BJ (cell line): Measurements from ENCODE around the gene N4BP2. TPM values are rescaled to one million over a fixed set of nuclear protein-coding genes. Genes with fewer than 3 reads are reported as not detected.

Experiments
- CTCF ChIA-PET: fragments of 350-600 bp; formaldehyde crosslinking; extraction: SDS; loops from one replicate; lab custom pipeline; 2021; ENCODE audit warnings: antibody characterized with exemption, inconsistent platforms; lab: Yijun Ruan, JAX
- POLR2A ChIA-PET: fragments of 300-600 bp; sonication (Branson Sonifier 250); formaldehyde crosslinking; extraction: SDS; loops from one replicate; lab custom pipeline; 2021; ENCODE audit warnings: antibody characterized with exemption; lab: Charles Lee
- DNase-seq: peaks from one replicate; pipeline ENCODE4 v3.0.0-alpha.2; 2011; ENCODE audit warnings: low read depth
- H3K27me3 ChIP-seq: 2 replicates; pipeline ENCODE4 v1.6.0; 2011; ENCODE audit warnings: low read length; ENCODE audit not compliant: control insufficient read depth, insufficient read depth
- H3K36me3 ChIP-seq: 2 replicates; pipeline ENCODE4 v1.5.1; 2011; ENCODE audit warnings: low read length; ENCODE audit not compliant: control insufficient read depth, insufficient read depth
- H3K4me3 ChIP-seq: 2 replicates; pipeline ENCODE4 v1.5.1; 2011; ENCODE audit warnings: low read depth, mild to moderate bottlenecking, control low read depth, low read length
- CTCF ChIP-seq: IDR thresholded peaks from 2 replicates; pipeline ENCODE4 v1.5.1; 2011; ENCODE audit warnings: low read depth, mild to moderate bottlenecking, control low read depth, inconsistent platforms, low read length, moderate library complexity; ENCODE audit not compliant: insufficient read depth
- polyA plus RNA-seq: library from polyadenylated mRNA; depleted of rRNA; stranded (reverse); fragments of >200 nt; gene quantifications from 2 replicates; pipeline ENCODE4 v1.2.3, GENCODE V29; 2011

N4BP2 gene
- polyA plus RNA-seq, 1 experiment: 1.5 TPM

GRCh38 chr4:40053161-40053560, 3.5 kb upstream of the N4BP2 start:
- DNase-seq: no peak
- Histone ChIP-seq H3K4me3 (no peak overlapping the region), H3K36me3 (no peaks in the 10 kb centered on the region), H3K27me3 (no peaks in the 10 kb centered on the region)
- POLR2A ChIA-PET: no interaction called here
- CTCF ChIA-PET: no interaction called here
- no peak for TF ChIP-seq CTCF

GRCh38 chr4:40055511-40055862, 1.2 kb upstream of the N4BP2 start:
- ChIA-PET POLR2A (no interaction called here), CTCF (interaction anchor here (0.8 to 2.3 kb wide), 12 partner anchors 8 to 874 kb away, joined by 3 to 16 read pairs (median 4); no protein-coding TSS in a partner anchor)
- no peaks in the 10 kb centered on the region for H3K27me3 ChIP-seq
- DNase-seq: no peak
- H3K36me3 ChIP-seq: no peaks in the 10 kb centered on the region
- peak overlapping the region; percentile 81 for H3K4me3 ChIP-seq
- no peak for TF ChIP-seq CTCF

- CTCF ChIA-PET: interaction anchor here (0.6 to 2.3 kb wide), 17 partner anchors 9 to 874 kb away, joined by 3 to 16 read pairs (median 4); no protein-coding TSS in a partner anchor
- POLR2A ChIA-PET: interaction anchor here (0.8 kb wide), 1 partner anchor 63 kb away, joined by 23 read pairs; no protein-coding TSS in a partner anchor
- peak; percentile 9; the same call in 1 of the 2 replicates for TF ChIP-seq CTCF
- Histone ChIP-seq H3K36me3 (no peaks in the 10 kb centered on the region), H3K27me3 (no peaks in the 10 kb centered on the region), H3K4me3 (peak overlapping the region; percentile 81)
- DNase-seq: peak; percentile 43
Observed at GRCh38 chr4:40055863-40056715, 561 bp upstream of the N4BP2 start.

GRCh38 chr4:40057586-40058091, 989 bp downstream of the N4BP2 start:
- DNase-seq: peak; percentile 71
- Histone ChIP-seq H3K27me3 (no peaks in the 10 kb centered on the region), H3K4me3 (peak overlapping the region; percentile 81), H3K36me3 (no peaks in the 10 kb centered on the region)
- no peak for TF ChIP-seq CTCF
- CTCF ChIA-PET: interaction anchor here (0.6 to 2.3 kb wide), 3 partner anchors 89 to 662 kb away, joined by 3 to 8 read pairs (median 4); no protein-coding TSS in a partner anchor
- POLR2A ChIA-PET: interaction anchor here (0.6 kb wide), 2 partner anchors 358 to 621 kb away, joined by 3 read pairs; no protein-coding TSS in a partner anchor

- POLR2A ChIA-PET: interaction anchor here (0.6 kb wide), 2 partner anchors 358 to 621 kb away, joined by 3 read pairs; no protein-coding TSS in a partner anchor
- H3K27me3 ChIP-seq: no peaks in the 10 kb centered on the region
- CTCF ChIA-PET: interaction anchor here (0.6 kb wide), 2 partner anchors 77 to 259 kb away, joined by 4 read pairs; no protein-coding TSS in a partner anchor
- DNase-seq: no peak
- no peaks in the 10 kb centered on the region for H3K36me3 ChIP-seq
- no peak for TF ChIP-seq CTCF
- H3K4me3 ChIP-seq: peak overlapping the region; percentile 81
Observed at GRCh38 chr4:40058121-40058520, 1.5 kb downstream of the N4BP2 start.
